Stomach (tissue), 9 donors: ENCODE measurements around the gene RETREG3. TPM values are rescaled to one million over a fixed set of nuclear protein-coding genes. Genes with fewer than 3 reads are reported as not detected.

ENCODE experiments used
- DNase-seq, 2 donors: peaks; one replicate each; pipeline versions ENCODE4 v3.0.0 to v3.0.0-alpha.2; 2013 to 2019
- H3K27ac ChIP-seq, 5 donors: fragments of 200-600 bp in 4 of 5; sonication (generic) in 4 of 5; one replicate each; pipeline ENCODE4 v1.5.1; 2013 to 2019; ENCODE audit warnings: mild to moderate bottlenecking in 1 of 5, moderate library complexity in 1 of 5
- H3K27me3 ChIP-seq, 3 donors: fragments of 200-600 bp; sonication (generic); one replicate each; pipeline ENCODE4 v1.5.1; 2017 to 2019; ENCODE audit warnings: mixed run types in 1 of 3
- H3K36me3 ChIP-seq, 4 donors: fragments of 200-600 bp; sonication (generic); 1 replicate in 3 of 4; 2 replicates in 1 of 4; pipeline ENCODE4 v1.5.1; 2016 to 2019
- H3K4me1 ChIP-seq, 4 donors: fragments of 200-600 bp; sonication (generic); one replicate each; pipeline ENCODE4 v1.5.1; 2016 to 2019
- H3K4me3 ChIP-seq, 4 donors: fragments of 200-600 bp; sonication (generic) in 3 of 4; one replicate each; pipeline ENCODE4 v1.5.1; 2016 to 2019; ENCODE audit warnings: mild to moderate bottlenecking in 1 of 4
- H3K9me3 ChIP-seq, 4 donors: fragments of 200-600 bp; sonication (generic); one replicate each; pipeline ENCODE4 v1.5.1; 2016 to 2019
- EP300 ChIP-seq: sonication (generic); formaldehyde crosslinking; IDR thresholded peaks from one replicate; pipeline ENCODE4 v1.6.1; 2017; ENCODE audit warnings: antibody characterized with exemption
- POLR2A ChIP-seq, 4 donors: fragments of 450-650 bp; IDR thresholded peaks; one replicate each; pipeline ENCODE4 v1.6.1; 2016; ENCODE audit warnings: antibody characterized with exemption in 4 of 4, control low read depth in 2 of 4, mild to moderate bottlenecking in 1 of 4, moderate library complexity in 1 of 4
- POLR2AphosphoS5 ChIP-seq, 3 donors: sonication (generic); formaldehyde crosslinking; IDR thresholded peaks; one replicate each; pipeline ENCODE4 v1.6.1; 2016; ENCODE audit warnings: antibody characterized with exemption in 3 of 3
- WGBS, 5 donors: extraction: QIAGEN DNeasy Blood & Tissue Kit in 3 of 5; methylation state at CpG; one replicate each; pipeline versions ENCODE4 v1.1.5 to v1.1.7; 2013 to 2018; 5-methylcytosine and 5-hydroxymethylcytosine counted together
- intact Hi-C: fragments of 100-400 bp; cut with DNase I; formaldehyde crosslinking; loops from one replicate; pipeline ENCODE4 v1.15.1; 2023; ENCODE audit warnings: low total_unique reads
- polyA plus RNA-seq, 3 donors: library from polyadenylated mRNA; stranded (reverse); fragments of 200-250 nt; gene quantifications; one replicate each; pipeline ENCODE4 v1.2.3, GENCODE V29; 2013
- total RNA-seq, 5 donors: library from RNA; depleted of rRNA; stranded (reverse); fragments of >200 nt; gene quantifications; one replicate each; pipeline versions ENCODE4 v1.1.0 to v1.2.3, GENCODE V29; 2014 to 2016
- TF ChIP-seq, protein P1 (sequence below), 7 experiments: fragments of 450-650 bp in 4 of 7; fragments of 200-600 bp in 3 of 7; sonication (generic) in 3 of 7; IDR thresholded peaks; one replicate each; pipeline ENCODE4 v1.5.1; 2016 to 2019; ENCODE audit warnings: antibody characterized with exemption in 7 of 7, control low read depth in 2 of 7, mild to moderate bottlenecking in 1 of 7
- donor health status: healthy with polysubstance abuse.
- donor health status: Bipolar disorder and iron deficiency.
- donor health status: healthy.

Gene RETREG3
- total and polyA plus RNA-seq, 8 donors = 9.5 to 74.8 (median 25.5) TPM

DNA sequence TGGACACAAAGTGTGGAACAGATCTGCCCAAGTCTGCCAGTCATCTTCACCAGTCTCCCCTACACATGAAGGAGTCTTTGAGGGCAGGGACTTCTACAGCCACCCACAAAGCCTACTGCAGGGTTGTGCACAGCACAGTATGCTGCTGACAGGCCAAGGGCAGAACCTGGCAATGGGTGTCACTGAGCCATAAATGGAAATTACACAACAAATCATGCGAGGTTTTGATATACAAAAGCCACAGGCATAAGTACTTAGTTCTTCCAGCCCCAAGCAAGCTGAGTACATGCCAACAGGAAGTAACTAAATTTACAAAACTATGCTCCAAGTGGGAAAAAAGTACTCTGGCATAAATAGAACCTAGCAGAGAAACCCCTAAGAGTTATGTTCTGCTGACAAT lies 23.8 kb downstream of the RETREG3 start:
- DNase-seq = no peak
- Histone ChIP-seq H3K9me3 (no peaks in the 10 kb centered on the region), H3K4me3 (no peak overlapping the region), H3K27me3 (no peaks in the 10 kb centered on the region), H3K36me3 (peaks cover 61 to 100% (median 98%) of the 10 kb centered on the region in 4 donors), H3K4me1 (peaks cover 31 to 51% (median 44%) of the 10 kb centered on the region in 4 donors), H3K27ac (peak overlapping the region in 3 of 5 donors; percentile 71 to 75 (median 74))
- no peak for TF ChIP-seq EP300
- TF ChIP-seq POLR2A (IDR thresholded peaks at IDR 0.05) = no peak
- no peak for TF ChIP-seq POLR2AphosphoS5 (IDR thresholded peaks at IDR 0.05)
- TF ChIP-seq, protein P1, sequence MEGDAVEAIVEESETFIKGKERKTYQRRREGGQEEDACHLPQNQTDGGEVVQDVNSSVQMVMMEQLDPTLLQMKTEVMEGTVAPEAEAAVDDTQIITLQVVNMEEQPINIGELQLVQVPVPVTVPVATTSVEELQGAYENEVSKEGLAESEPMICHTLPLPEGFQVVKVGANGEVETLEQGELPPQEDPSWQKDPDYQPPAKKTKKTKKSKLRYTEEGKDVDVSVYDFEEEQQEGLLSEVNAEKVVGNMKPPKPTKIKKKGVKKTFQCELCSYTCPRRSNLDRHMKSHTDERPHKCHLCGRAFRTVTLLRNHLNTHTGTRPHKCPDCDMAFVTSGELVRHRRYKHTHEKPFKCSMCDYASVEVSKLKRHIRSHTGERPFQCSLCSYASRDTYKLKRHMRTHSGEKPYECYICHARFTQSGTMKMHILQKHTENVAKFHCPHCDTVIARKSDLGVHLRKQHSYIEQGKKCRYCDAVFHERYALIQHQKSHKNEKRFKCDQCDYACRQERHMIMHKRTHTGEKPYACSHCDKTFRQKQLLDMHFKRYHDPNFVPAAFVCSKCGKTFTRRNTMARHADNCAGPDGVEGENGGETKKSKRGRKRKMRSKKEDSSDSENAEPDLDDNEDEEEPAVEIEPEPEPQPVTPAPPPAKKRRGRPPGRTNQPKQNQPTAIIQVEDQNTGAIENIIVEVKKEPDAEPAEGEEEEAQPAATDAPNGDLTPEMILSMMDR (IDR thresholded peaks at IDR 0.05) = no peak
- intact Hi-C loops = loop anchor here (10.0 kb wide), 1 partner anchor 99 kb away; the partner anchor contains the start of genes CCR10 and CNTNAP1
- 6 to 16% (median 10%) methylated on average over 1 of the region's 1 CpG for WGBS, 5 donors

DNA sequence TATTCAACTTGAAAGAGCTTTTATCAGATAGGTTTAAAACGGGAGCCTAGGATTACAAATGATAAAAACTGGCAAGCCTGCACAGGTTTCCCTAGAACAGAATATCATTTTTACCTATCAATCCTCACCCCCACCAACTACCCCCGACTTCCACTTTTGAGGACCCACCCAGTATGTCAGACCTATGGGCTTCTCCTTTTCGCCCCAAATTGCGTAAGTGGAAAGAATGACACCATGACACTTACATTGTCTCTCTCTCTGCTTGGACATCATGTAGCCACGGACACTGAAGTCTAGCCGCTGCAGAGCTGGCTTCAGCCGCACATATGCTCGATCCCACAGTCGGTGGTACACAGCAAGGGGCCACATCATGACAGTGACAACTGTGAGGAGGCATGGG lies 24.3 kb downstream of the RETREG3 start:
- Histone ChIP-seq H3K4me3 (no peak overlapping the region), H3K9me3 (no peaks in the 10 kb centered on the region), H3K27ac (peak overlapping the region in 3 of 5 donors; percentile 71 to 75 (median 74)), H3K27me3 (no peaks in the 10 kb centered on the region), H3K4me1 (peaks cover 31 to 55% (median 45%) of the 10 kb centered on the region in 4 donors), H3K36me3 (peaks cover 58 to 100% (median 98%) of the 10 kb centered on the region in 4 donors)
- TF ChIP-seq POLR2AphosphoS5 (IDR thresholded peaks at IDR 0.05) (no peak), EP300 (no peak), POLR2A (IDR thresholded peaks at IDR 0.05) (no peak)
- TF ChIP-seq, protein P1 (IDR thresholded peaks at IDR 0.05) = no peak
- intact Hi-C loops = loop anchor here (10.0 kb wide), 1 partner anchor 100 kb away; the partner anchor contains the start of genes CCR10 and CNTNAP1
- WGBS, 5 donors = 71 to 87% (median 83%) methylated on average over 8 to 9 of the region's 9 CpGs
- DNase-seq = no peak

DNA sequence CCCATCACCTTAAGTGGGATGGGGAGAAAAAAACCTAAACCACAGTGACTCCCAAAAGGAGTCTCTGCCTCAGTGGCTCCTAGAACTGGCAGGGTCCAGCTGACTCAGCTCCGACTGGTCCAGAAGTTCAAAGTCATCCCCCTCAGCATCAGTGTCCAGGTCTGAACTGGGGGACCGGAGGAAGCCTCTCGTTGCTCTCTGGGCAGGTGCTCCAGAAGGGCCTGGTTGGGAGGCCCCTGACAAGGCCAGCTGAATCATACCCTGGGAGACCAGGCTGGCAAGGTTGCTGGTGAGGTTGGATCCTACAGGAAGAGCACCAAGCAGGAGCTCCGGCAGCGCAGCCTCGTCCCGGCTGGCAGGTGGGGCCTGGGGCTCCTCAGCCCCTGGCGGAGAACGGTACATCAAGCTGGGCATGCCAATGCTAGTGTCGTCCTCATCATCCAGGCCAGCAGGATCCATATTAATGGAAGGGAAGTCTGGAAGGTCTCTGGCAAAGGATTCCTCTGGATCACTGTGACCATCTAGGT lies 27.4 kb downstream of the RETREG3 start:
- H3K4me1 ChIP-seq = peaks cover 23 to 56% (median 49%) of the 10 kb centered on the region in 4 donors
- intact Hi-C loops = loop anchor here (10.0 kb wide), 1 partner anchor 103 kb away; the partner anchor contains the start of genes CCR10 and CNTNAP1
- 85 to 93% (median 91%) methylated on average over 6 to 10 of the region's 10 CpGs for WGBS, 5 donors
- DNase-seq = no peak
- no peaks in the 10 kb centered on the region for H3K27me3 ChIP-seq
- no peak overlapping the region for H3K4me3 ChIP-seq
- no peak overlapping the region for H3K27ac ChIP-seq
- H3K36me3 ChIP-seq = peaks cover 52 to 77% (median 75%) of the 10 kb centered on the region in 4 donors
- TF ChIP-seq POLR2AphosphoS5 (IDR thresholded peaks at IDR 0.05) (no peak), EP300 (no peak), POLR2A (IDR thresholded peaks at IDR 0.05) (no peak)
- TF ChIP-seq, protein P1 (IDR thresholded peaks at IDR 0.05) = no peak
- no peaks in the 10 kb centered on the region for H3K9me3 ChIP-seq

DNA sequence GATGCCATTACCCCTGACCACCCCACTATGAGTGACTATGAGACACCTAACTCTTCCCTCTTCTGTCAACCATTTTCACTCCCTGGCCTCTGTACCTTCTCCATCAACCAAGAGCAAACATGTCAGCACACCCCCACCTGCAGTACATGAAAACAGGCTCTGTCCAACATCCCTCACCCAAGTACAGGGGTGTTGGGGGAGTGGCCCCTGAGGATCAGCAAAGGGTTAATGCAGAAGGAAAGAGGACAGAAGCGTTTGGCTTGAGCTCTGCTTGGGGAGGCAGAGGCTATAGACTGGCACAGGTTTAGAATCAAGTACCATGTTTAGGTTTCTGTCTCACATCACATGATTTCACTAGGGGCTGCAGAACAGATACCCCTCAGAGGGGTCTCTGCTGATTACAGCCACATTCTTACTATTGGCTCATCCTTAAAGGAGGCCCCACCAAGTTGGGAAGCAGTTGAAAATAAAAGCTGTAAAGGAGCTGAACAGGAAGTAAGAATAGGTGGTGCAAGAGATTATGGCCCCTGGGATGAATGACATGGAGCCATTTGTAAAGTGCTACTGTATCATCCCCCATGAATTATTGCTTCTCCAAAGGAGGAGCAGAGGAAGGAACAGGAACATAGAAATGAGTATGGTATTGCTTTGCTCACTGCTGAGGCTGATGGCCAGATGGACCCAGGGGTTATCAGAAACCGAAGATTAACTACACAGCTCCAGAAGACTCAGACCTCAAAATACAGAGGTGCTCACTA lies 29.2 kb downstream of the RETREG3 start:
- intact Hi-C loops = loop anchor here (10.0 kb wide), 1 partner anchor 105 kb away; the partner anchor contains the start of genes CCR10 and CNTNAP1
- H3K27me3 ChIP-seq = no peaks in the 10 kb centered on the region
- H3K27ac ChIP-seq = peak overlapping the region in 2 of 5 donors; percentile 4 to 92
- no peaks in the 10 kb centered on the region for H3K9me3 ChIP-seq
- H3K36me3 ChIP-seq = peaks cover 40 to 71% (median 61%) of the 10 kb centered on the region in 4 donors
- no peak for DNase-seq
- WGBS, 5 donors = 17 to 47% (median 36%) methylated on average over 2 of the region's 2 CpGs
- TF ChIP-seq POLR2AphosphoS5 (IDR thresholded peaks at IDR 0.05) = no peak
- no peak for TF ChIP-seq POLR2A (IDR thresholded peaks at IDR 0.05)
- TF ChIP-seq EP300 = no peak
- TF ChIP-seq, protein P1 (IDR thresholded peaks at IDR 0.05) = no peak
- peaks cover 17 to 45% (median 40%) of the 10 kb centered on the region in 4 donors for H3K4me1 ChIP-seq
- no peak overlapping the region for H3K4me3 ChIP-seq
